Kidney glomerular epithelial cell (primary cell): ENCODE measurements around the gene PCCB.
"Not testable (repeated sequence)": the region's sequence is repeated elsewhere in the genome, so short reads cannot be mapped to it uniquely, and the experiment has no call there.

Experiments used
- DNase-seq: peaks from one replicate; lab custom pipeline; 2025; lab: John Stamatoyannopoulos, UW

Gene PCCB

DNA sequence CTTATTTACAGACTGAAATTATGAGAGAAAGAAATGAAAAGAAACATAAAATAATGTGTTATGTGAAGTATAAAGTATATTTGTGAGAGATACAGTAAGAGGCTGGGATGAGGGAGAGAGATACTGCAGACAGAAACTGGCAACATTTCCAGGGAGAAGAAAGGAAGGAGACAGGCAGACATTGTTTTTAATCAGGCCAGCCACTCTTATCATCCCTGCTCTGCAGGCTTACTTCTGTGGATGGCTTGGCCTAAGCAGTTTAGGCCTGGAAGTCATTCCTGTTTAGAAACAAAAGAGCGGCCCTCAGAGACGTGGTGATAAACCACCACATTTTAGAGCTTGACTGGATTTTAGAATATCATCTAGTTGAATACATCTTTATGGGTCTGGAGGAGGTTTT, 12.4 kb downstream of the PCCB start:
- DNase-seq: no peak

DNA sequence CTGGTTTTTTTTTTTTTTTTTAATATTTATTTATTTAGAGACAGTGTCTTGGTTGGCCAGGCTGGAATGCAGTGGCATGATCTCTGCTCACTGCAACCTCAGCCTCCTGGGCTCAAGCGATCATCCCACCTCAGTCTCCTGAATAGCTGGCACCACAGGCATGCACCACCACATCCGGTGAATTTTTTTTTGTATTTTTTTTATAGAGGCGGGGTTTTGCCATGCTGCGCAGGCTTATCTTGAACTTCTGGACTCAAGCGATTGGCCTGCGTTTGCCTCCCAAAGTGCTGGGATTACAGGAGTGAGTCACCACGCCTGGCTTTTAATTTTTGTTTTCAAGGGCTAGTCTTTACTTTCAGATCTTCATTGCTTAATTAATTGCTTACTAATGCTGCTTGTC, 13.1 kb downstream of the PCCB start:
- DNase-seq: no peak

DNA sequence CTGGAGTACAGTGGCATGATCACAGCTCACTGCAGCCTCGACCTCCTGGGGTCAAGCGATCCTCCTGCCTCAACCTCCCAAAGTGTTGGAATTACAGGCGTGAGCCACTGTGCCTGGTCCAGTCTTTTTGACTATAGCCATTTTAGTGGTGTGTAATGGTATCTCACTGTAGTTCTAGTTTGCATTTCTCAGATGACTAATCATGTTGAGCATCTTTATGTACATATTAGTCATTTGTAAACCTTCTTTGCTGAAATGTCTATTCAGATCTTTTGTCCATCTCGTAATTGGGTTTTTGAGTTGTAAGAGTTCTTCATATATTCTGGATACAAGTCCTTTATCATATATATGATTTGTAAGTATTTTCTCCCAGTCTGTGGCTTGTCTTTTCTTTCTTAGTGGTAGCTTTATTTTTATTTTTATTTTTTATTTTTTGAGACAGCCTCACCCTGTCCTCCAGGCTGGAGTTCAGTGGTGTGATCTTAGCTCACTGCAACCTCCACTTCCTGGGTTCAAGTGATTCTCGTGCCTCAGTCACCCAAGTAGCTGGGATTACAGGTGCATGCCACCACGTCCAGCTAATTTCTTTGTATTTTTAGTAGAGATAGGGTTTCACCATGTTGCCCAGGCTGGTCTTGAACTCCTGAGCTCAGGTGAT, 16.5 kb downstream of the PCCB start:
- peak; percentile 3 for DNase-seq

DNA sequence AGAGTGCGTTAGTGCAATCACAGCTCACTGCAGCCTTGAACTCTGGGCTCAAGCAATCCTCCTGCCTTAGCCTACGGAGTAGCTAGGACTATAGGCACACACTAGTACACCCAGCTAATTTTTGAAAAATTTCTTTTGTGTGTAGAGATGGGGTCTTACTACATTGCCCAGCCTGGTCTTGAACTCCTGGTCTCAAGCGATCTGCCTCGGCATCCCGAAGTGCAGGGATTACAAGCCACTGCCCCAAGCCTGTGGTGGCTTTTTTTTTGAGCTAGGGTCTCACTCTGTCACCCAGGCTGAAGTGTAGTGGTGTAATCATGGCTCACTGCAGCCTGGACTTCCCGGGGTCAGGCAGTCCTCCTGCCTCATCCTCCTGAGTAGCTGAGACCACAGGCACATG, 17.1 kb downstream of the PCCB start:
- DNase-seq: no peak

DNA sequence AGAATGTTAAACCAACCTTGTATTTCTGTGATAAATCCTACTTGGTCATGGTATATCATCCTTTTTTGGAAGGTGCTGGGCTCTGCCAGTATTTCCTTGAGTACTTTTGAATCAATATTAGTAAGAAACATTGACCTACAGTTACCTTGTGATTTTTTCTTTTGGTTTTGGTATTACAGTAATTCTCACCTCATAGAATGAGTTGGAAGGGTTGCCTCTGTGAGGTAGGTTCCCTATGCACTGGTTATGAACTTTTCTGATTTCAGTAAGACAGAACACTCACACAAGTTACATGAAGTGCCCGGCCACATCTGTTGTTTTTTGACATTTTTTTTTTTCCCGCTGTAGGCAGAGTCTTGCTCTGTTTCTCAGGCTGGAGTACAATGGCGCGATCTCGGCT, 20.0 kb downstream of the PCCB start:
- no peak for DNase-seq

DNA sequence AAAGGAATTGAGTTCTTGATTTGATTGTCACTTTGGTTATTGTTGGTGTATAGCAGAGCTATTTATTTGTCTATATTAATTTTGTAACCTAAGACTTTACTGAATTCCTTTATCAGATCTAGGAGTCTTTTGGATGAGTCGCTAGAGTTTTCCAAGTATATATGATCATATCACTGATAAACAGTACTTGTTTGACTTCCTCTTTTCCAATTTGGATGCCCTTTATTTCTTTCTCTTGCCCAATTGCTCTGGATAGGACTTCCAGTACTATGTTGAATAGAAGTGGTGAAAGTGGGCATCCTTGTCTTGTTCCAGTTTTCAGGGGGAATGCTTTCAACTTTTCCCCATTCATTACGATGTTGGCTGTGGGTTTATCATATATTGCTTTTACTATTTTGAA, 21.5 kb downstream of the PCCB start:
- not testable (repeated sequence) for DNase-seq

DNA sequence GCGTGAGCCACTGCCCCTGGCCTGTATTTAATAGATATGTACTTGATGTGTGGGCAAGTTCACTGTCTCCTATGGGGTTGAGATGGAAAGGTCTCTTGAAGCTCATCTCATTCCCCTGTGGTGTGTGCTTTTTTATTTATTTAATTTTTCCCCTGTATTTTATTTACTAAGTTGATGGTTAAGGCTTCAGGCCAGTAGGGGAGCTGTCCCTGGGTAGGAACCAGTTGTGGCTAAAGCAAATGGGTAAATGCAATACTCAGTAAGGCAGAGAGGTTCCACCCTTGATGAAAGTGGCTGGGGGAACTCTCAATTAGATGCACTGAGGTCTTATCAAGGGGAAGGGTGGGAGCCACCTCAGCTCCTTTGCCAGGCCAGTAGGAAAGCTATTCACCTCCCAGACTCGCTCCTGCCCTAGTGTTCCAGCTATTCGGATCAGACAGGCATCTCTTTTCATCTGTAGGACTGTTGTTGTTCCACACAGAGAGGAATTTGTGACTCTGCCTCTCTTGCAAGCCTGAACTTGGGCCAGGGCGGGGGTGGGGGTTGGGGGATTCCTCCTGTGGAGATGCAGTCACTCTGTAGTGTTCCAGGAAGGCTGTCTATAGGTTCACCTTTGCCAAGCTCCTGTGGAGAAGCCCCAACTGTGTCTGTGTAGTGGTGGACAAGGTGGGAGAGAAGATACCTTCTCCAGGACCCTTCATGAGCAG, 26.1 kb downstream of the PCCB start:
- DNase-seq: no peak

DNA sequence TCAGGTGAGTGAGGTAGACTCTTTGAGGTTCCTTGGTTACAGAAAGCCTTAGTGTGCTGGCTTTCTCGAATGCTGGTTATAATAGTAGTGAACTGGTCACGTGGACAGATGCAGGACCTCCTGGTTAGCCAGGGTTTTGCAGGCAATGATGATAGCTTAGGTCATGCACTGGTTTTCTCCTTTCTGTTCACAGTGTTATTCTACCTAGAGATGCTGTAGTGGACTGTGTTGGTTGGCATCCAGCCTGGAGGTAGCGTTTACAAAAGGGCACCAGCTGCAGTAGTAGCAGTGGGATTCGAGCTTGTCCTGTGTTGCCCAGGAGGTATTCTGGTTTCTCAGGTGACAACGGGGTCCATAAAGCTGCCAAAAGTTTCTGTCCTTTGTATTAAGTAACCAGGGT, 27.0 kb downstream of the PCCB start:
- no peak for DNase-seq

DNA sequence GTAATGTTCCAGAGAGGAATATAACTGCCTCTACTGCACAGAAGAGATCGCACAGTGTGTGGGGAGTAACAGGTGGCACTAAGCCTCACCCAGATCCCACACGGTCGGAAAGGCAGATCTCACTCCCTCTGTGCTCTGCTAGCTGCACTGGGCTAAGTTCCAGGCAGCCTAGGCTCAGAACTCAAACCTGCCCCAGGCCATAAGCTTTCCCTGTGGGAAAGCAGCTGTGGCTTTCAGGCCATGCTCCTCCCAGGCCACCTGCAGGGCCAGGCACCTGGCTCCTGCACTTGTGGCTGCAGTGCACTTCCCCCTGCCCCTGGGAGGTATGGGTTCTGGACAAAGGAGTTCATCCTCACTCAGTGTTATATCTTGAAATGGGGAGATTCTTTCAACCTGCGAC, 27.5 kb downstream of the PCCB start:
- DNase-seq: no peak

DNA sequence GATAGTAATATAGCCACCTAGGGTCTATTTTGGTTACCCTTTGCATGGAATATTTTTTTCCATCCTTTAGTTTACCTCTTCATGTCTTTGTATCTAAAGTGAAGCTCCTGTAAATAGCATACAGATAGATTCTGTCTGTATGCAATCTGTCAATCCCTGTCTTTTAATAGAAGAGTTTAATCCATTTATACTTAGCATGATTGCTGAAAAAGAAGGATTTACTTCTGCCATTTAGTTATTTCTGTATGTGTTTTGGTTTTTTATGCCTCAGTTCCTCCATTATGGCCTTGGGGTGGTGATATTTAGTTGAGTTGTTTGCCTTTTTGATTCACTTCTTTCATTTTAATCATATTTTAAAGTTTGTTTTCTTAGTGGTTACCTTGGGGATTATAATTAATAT, 29.0 kb downstream of the PCCB start:
- DNase-seq: no peak

DNA sequence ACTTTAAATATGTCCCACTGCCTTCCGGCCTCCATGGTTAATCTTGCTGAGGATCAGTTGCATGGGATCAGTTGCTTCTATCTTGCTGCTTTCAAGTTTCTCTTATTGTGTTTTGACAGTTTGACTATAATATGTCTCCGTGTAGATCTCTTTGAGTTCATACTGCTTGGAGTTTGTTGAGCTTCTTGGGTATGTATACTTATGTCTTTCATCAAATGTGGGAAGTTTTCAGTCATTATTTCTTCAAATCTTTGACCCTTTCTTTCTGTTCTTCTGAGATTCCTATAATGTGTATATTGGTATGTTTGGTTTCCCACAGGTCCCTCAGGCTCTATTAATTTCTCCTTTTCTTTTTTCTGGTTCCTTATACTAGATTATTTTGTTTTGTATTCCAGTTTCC, 30.8 kb downstream of the PCCB start:
- no peak for DNase-seq

DNA sequence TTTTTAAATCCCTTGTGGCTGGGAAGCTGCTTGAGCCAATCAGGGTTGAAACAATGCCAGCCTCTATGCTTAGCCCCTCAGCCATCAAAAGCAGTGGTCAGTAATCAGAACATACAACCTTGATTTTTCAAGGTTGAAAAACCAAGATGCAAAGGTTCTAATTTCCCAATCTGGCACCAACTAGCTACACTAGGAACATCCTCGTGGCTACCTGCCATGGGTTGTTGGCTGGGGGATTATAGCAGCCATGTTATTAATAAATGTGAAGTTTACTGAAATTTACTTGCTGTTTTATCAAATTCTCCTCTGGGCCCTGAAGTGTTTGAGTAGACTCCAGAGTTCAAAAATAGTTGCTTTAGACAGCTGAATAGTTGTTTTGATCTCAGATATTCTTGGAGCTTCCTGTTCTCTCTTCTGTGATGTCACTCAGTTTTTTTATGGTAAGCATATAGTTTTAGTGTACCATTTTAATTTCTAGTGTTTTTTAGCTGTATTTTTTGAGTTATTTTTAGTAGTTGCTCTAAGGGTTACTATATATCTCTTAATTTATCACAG, 31.9 kb downstream of the PCCB start:
- DNase-seq: no peak

DNA sequence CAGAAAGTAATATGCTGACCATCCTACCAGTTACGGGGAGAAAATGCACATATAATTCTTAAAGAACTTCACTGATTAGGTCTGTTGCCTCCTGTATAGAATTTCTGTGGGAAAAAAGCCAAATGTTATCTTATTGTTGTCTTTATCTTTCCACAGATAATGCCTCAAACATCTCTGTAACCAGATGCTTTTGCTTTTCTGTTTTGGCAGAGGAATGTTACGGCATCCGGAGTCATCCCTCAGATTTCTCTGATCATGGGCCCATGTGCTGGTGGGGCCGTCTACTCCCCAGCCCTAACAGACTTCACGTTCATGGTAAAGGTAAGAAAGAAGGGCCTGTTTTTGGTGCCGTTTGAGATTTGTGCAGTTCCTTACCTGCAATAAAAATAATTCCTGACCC, 33.5 kb downstream of the PCCB start:
- no peak for DNase-seq

DNA sequence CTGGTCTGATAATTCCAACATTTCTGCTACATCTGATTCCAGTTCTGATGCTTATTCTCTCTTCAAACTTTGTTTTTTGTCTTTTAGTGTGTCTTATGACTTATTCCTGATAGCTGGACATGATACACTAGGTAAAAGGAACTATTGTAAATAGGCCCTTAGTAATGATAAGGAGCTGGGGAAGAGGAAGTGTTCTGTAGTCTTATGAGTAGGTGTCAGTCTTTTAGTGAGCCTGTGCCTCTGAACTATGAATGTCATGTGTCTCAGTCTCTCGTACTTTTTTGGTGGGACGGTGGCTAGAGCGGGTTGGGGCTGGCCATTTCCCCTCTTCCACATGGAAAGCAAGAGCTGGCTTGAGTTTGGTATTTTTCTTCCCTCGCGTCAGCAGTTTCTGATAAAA, 41.2 kb downstream of the PCCB start:
- no peak for DNase-seq

DNA sequence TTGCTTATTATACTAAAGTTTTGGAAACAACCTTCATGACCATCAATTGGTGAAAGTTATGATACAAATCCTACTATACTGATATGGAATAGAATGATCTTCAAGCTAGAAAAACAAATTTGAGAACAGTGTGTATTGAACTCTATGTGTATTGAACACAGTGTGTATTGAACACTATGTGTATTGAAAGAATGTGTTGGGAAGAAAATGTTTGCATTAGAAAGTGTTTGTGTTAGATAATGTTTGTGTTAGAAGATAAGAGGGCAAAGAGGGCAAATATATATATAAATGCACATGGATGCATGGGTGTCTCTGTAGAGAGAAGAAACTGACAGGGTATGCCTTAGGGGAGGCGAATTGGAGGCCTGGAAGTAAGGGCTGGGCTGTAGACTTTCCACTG, 42.4 kb downstream of the PCCB start:
- no peak for DNase-seq

DNA sequence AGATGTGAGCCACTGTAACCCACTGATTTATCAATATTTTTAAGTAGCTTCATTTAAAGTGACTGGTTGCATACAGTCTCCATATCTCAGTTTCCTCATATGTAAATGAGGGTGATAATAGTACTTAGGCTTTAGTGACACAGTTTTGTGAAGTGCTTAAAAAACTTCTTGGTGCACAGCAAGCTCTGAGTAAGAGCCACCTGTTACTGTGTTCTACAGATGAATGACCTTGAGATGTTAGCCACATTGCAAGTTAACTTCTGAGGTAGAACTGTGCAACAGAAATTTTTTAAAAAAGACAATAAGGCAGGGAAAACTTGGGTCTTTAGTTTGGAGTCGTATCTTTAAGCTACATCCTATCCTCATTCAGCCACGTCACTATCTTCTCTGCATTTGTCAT, 43.1 kb downstream of the PCCB start:
- no peak for DNase-seq

DNA sequence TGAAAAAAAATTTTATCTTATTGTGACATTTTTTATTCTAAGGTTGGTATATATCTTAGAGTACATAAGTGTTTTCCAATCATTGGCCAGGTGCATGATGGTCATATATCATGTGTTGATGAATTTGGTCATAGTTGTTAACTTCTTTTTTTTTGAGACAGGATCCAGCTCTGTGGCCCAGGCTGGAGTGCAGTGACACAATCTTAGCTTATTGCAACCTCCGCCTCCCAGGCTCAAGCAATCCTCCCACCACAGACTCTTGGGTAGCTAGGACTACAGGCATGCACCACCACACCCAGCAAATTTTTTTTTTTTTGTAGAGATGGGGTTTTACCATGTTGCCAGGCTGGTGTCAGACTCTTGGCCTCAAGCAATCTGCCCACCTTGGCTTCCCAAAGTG, 44.0 kb downstream of the PCCB start:
- no peak for DNase-seq

DNA sequence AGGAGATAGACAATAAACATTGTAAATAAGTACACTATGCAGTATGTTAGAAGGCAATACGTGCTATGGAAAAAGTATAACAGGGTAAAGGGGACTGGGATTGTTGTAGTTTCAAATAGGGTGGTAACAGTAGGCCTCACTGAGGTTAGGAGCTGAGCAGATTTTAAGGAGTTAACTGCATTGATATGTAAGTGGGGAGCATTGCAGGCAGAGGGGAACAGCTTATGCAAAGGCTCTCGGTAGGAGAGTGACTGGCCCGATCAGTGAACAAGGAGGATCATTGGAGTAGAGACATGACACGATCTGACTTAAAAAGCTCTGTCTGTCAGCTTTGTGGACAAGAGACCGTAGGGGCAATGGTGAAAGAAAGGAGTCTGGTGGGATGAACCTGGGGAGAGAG, 46.8 kb downstream of the PCCB start:
- no peak for DNase-seq

DNA sequence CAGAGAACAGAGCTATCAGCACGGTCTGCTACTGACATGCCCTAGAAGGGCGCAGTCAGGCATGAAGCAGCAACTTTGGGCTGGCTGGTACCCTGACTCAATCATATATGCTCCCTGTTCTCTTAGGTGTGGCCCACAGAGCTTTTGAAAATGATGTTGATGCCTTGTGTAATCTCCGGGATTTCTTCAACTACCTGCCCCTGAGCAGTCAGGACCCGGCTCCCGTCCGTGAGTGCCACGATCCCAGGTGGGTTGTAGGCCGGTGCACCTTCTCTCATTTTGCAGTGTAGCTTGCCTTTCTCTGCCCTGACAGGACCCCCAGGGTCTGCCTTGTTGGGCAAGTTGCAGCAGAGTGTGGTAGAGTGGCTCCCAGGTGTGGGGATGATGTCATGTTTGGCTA, 47.7 kb downstream of the PCCB start:
- DNase-seq: no peak

DNA sequence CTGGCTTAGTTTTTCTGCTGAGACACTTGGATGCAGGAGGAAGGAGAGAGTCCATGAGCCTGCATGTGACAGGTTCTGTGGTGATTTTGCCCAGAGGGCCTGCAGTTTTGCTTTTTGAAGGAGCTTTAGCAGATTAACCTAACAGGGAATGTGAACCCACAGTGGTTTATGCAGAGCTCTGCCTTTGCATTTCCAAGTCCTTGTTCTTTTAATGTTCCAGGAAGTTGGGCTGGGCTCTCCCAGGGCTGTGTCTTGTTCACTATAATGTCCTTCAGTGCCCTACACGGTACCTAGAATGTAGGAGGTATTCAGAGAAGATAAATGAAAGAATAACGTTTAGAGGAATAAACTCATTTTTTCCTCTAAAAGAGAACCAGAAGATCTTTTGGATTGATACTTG, 50.3 kb downstream of the PCCB start:
- no peak for DNase-seq

DNA sequence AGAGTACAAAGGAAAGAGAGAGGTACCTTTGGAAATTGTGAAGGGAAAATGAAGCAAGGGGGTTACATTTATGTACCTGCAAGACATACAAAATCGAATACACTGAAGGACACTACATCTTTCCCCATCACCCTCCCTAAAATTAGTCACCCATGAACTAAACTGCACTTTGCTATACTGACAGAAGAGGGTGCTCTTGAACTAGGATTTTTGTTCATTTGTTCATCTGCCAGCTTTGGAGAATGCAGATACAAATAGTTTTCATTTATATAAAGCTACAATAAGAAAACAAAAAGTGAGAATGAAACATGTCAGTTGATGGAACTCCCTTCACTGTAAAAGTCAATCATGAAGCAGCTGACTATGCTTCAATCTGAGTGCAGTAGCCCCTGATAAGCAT, 55.7 kb downstream of the PCCB start:
- DNase-seq: no peak

DNA sequence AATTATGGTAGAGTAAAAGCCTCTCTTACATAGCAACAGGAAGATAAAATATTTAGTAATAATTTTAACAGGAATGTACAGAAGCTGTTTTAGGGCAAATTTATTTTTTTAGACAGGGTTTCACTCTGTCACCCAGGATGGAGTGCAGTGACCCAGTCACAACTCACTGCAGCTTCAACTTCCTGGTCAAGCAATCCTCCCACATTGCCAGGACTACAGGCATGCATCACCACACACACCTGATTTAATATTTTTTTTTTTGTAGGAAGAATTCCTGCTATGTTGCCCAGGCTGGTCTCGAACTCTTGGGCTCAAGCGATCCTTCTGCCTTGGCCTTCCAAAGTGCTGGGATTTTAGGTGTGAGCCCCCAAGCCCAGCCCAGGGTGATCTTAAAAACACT, 61.1 kb downstream of the PCCB start:
- DNase-seq: peak; percentile 35

DNA sequence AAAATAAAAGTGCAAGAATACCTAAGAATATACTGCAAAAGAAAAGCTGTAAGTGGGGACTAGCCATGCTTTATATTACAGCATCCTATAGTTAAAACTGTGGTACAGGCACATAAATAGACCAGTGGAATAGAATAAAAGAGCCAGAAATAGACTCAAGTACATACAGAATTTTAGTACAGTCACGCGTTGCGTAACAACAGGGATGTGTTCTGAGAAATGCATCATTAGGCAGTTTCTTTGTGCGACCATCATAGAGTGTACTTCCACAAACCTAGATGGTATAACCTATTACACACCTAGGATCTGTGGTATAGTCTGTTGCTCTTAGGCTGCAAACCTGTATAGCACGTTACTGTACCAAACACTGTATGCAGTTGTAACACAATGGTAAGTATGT, 61.8 kb downstream of the PCCB start:
- no peak for DNase-seq

DNA sequence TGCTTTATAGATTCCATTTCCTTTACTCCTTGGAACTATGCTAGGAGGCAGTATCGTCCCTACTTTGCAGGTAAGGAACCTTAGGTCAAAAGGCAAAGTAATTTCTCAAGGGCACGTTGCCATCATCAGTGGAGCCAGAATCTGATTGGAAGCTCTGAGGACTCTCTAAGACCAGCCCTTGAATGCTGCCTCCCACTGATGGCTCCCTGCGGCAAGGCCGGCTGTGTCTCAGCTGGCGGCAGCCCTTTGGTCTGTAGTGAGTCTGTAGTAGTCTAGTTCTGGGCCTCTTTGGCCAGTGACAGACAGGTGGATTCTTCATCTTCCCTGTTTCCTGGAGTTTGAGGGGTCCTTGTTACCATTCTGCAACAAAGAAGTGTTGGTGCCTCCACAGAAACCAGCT, 76.2 kb downstream of the PCCB start:
- DNase-seq: no peak
